ENCODE measurements around the gene LIMK2. TPM values are rescaled to one million over a fixed set of nuclear protein-coding genes. Genes with fewer than 3 reads are reported as not detected.
A peak's percentile ranks its signal among the peaks of the same experiment; 100 is the strongest.
"Not testable (repeated sequence)": the region's sequence is repeated elsewhere in the genome, so short reads cannot be mapped to it uniquely, and the experiment has no call there.

LIMK2 gene
- total RNA-seq, 1 donor from 2014 or later, result 37.2 TPM

GRCh38 chr22:31193092-31193491, 19.0 kb upstream of the LIMK2 start:
- Histone ChIP-seq H3K4me3 (ENCODE audit: low read depth, low read length) (no peak overlapping the region), H3K27me3 (ENCODE audit: control insufficient read depth, insufficient read depth, low read length) (no peaks in the 10 kb centered on the region), H3K36me3 (ENCODE audit: control insufficient read depth, insufficient read depth, low read length) (no peaks in the 10 kb centered on the region)
- TF ChIP-seq CTCF (IDR thresholded peaks at IDR 0.05; ENCODE audit: insufficient read depth, low read length, poor library complexity, severe bottlenecking), result no peak
- DNase-seq (ENCODE audit: low read depth), result no peak

- not testable (repeated sequence) for DNase-seq (ENCODE audit: low read depth); H3K27me3 ChIP-seq (ENCODE audit: control insufficient read depth, insufficient read depth, low read length); H3K36me3 ChIP-seq (ENCODE audit: control insufficient read depth, insufficient read depth, low read length); H3K4me3 ChIP-seq (ENCODE audit: low read depth, low read length)
These were observed 17.4 kb upstream of the LIMK2 start for GRCh38 chr22:31194681-31195080.

- no peaks in the 10 kb centered on the region for H3K27me3 ChIP-seq (ENCODE audit: control insufficient read depth, insufficient read depth, low read length)
- no peaks in the 10 kb centered on the region for H3K36me3 ChIP-seq (ENCODE audit: control insufficient read depth, insufficient read depth, low read length)
- peak; percentile 4 for TF ChIP-seq CTCF (IDR thresholded peaks at IDR 0.05; ENCODE audit: insufficient read depth, low read length, poor library complexity, severe bottlenecking)
- DNase-seq (ENCODE audit: low read depth), result no peak
- no peak overlapping the region for H3K4me3 ChIP-seq (ENCODE audit: low read depth, low read length)
These were observed 12.9 kb upstream of the LIMK2 start for GRCh38 chr22:31199187-31199586.

- not testable (repeated sequence) for H3K4me3 ChIP-seq (ENCODE audit: low read depth, low read length); DNase-seq (ENCODE audit: low read depth)
These were observed 7.6 kb upstream of the LIMK2 start for GRCh38 chr22:31204352-31204984.

GRCh38 chr22:31205059-31205458, 7.0 kb upstream of the LIMK2 start:
- not testable (repeated sequence) for DNase-seq (ENCODE audit: low read depth)

More at GRCh38 chr22:31204352-31204984, 7.6 kb upstream of the LIMK2 start:
- not testable (repeated sequence) for H3K36me3 ChIP-seq (ENCODE audit: control insufficient read depth, insufficient read depth, low read length); H3K27me3 ChIP-seq (ENCODE audit: control insufficient read depth, insufficient read depth, low read length)

GRCh38 chr22:31206460-31206859, 5.6 kb upstream of the LIMK2 start:
- H3K27me3 ChIP-seq (ENCODE audit: control insufficient read depth, insufficient read depth, low read length); H3K4me3 ChIP-seq (ENCODE audit: low read depth, low read length); DNase-seq (ENCODE audit: low read depth); H3K36me3 ChIP-seq (ENCODE audit: control insufficient read depth, insufficient read depth, low read length): not testable (repeated sequence)

More at GRCh38 chr22:31205059-31205458, 7.0 kb upstream of the LIMK2 start:
- not testable (repeated sequence) for H3K27me3 ChIP-seq (ENCODE audit: control insufficient read depth, insufficient read depth, low read length); H3K36me3 ChIP-seq (ENCODE audit: control insufficient read depth, insufficient read depth, low read length); H3K4me3 ChIP-seq (ENCODE audit: low read depth, low read length)

GRCh38 chr22:31206896-31207687, 5.0 kb upstream of the LIMK2 start:
- no peak for TF ChIP-seq CTCF (IDR thresholded peaks at IDR 0.05; ENCODE audit: insufficient read depth, low read length, poor library complexity, severe bottlenecking)
- DNase-seq (ENCODE audit: low read depth), result no peak
- Histone ChIP-seq H3K27me3 (ENCODE audit: control insufficient read depth, insufficient read depth, low read length) (no peaks in the 10 kb centered on the region), H3K4me3 (ENCODE audit: low read depth, low read length) (no peak overlapping the region), H3K36me3 (ENCODE audit: control insufficient read depth, insufficient read depth, low read length) (no peaks in the 10 kb centered on the region)

Measured in kidney epithelial cell (primary cell).